ENCODE results near the gene S100A13. TPM values are rescaled to one million over a fixed set of nuclear protein-coding genes. Genes with fewer than 3 reads are reported as not detected.

The S100A13 gene
- total RNA-seq, 1 experiment from 2014 or later, result 350 TPM

DNA sequence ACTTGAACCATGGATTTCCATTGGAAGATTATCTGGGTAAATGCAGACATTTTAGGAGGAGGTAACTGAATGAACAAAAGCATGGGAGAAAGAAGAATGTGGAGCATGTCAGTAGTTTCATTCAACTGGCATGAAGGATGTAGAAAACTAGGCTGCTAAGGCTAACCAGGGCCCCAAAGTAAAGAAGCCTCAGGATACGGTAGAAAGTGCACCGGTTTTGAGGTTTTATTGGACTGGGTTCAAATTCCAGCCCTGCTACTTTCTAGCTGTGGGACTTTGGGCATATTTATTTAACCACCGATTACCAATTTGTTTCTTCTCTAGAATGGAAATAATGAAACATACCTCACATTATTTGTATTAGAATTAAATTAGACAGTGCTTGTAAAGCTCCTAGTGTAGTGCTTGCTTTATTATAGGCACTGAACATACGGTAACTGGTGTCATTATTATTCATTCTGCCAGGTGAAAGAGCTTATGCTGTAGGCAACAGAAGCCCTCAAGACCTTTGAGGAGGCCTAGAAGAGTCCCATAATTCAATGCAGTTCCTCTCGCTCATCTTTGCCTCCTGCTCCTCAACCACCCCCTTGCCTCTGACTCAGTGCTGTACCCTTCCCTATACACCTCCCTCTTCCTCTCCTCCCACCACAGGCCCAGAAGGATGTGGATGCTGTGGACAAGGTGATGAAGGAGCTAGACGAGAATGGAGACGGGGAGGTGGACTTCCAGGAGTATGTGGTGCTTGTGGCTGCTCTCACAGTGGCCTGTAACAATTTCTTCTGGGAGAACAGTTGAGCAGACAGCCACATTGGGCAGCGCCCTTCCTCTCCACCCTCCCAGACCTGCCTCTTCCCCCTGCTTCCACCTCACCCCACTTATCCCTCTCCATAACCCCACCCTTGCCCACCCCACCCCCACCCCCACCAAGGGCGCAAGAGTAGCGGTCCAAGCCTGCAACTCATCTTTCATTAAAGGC is 4.0 kb upstream of the S100A13 start:
- ChIA-PET POLR2A (ENCODE audit: unreplicated experiment) (no interaction called here), CTCF (no interaction called here)
- no peaks in the 10 kb centered on the region for H3K9me2 ChIP-seq (replicated peaks; ENCODE audit: low read length)
- intact Hi-C loops (cut with micrococcal nuclease), result no loop called here
- ATAC-seq, result no peak
- no peaks in the 10 kb centered on the region for H3F3A ChIP-seq (ENCODE audit: low read length, unreplicated experiment)
- no peak overlapping the region for H3K27ac ChIP-seq (ENCODE audit: low read length)
- no TSS peak for BruUV-seq (replicated peaks)
- H3K79me2 ChIP-seq (ENCODE audit: low read length), result peaks cover 37% of the 10 kb centered on the region
- H2AFZ ChIP-seq (ENCODE audit: low read length), result no peak overlapping the region
- TF ChIP-seq EZH2 (IDR thresholded peaks at IDR 0.05; ENCODE audit: low read length, unreplicated experiment) (no peak), EZH2phosphoT487 (IDR thresholded peaks at IDR 0.05; ENCODE audit: borderline replicate concordance, low read length) (no peak)
- TF ChIP-seq, protein P1, sequence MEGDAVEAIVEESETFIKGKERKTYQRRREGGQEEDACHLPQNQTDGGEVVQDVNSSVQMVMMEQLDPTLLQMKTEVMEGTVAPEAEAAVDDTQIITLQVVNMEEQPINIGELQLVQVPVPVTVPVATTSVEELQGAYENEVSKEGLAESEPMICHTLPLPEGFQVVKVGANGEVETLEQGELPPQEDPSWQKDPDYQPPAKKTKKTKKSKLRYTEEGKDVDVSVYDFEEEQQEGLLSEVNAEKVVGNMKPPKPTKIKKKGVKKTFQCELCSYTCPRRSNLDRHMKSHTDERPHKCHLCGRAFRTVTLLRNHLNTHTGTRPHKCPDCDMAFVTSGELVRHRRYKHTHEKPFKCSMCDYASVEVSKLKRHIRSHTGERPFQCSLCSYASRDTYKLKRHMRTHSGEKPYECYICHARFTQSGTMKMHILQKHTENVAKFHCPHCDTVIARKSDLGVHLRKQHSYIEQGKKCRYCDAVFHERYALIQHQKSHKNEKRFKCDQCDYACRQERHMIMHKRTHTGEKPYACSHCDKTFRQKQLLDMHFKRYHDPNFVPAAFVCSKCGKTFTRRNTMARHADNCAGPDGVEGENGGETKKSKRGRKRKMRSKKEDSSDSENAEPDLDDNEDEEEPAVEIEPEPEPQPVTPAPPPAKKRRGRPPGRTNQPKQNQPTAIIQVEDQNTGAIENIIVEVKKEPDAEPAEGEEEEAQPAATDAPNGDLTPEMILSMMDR (conservative IDR thresholded peaks at IDR 0.05; ENCODE audit: low read depth, low read length), result no peak
- no peak overlapping the region for H3K9ac ChIP-seq (ENCODE audit: low read length)
- no peak overlapping the region for H3K4me2 ChIP-seq (ENCODE audit: low read length)
- no peak for DNase-seq
- H3K9me3 ChIP-seq (ENCODE audit: low read length), result no peaks in the 10 kb centered on the region
- H3K4me1 ChIP-seq (ENCODE audit: insufficient read depth, low read length), result peaks cover 27% of the 10 kb centered on the region
- no peaks in the 10 kb centered on the region for H3K27me3 ChIP-seq (ENCODE audit: low read length)
- peaks cover 10% of the 10 kb centered on the region; the same call in 1 of the 2 replicates for H4K20me1 ChIP-seq (ENCODE audit: low read length)
- H3K4me3 ChIP-seq (ENCODE audit: low read length), result no peak overlapping the region
- peaks cover 2% of the 10 kb centered on the region for H3K36me3 ChIP-seq (ENCODE audit: low read depth, low read length)

DNA sequence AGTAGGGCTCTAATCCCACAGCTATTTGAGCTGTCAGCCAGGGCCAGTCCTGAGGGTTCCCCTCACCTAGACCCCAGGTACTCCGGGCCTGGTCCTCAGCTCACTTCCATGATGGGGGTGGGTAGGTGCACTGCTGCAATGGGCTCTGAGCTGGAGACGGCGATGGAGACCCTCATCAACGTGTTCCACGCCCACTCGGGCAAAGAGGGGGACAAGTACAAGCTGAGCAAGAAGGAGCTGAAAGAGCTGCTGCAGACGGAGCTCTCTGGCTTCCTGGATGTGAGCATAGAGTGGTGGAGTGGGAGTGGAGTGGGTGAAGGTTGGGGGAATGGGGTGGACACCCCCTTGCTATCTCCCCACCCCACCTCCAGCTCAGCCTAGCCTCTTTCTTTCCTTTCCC is 3.1 kb upstream of the S100A13 start:
- BruUV-seq (replicated peaks), result no TSS peak
- ChIA-PET POLR2A (ENCODE audit: unreplicated experiment) (no interaction called here), CTCF (no interaction called here)
- Histone ChIP-seq H3K27me3 (ENCODE audit: low read length) (no peaks in the 10 kb centered on the region), H3K4me1 (ENCODE audit: insufficient read depth, low read length) (peaks cover 29% of the 10 kb centered on the region), H3K4me2 (ENCODE audit: low read length) (no peak overlapping the region), H3K9ac (ENCODE audit: low read length) (no peak overlapping the region), H3K79me2 (ENCODE audit: low read length) (peaks cover 37% of the 10 kb centered on the region), H3K9me2 (replicated peaks; ENCODE audit: low read length) (no peaks in the 10 kb centered on the region), H3F3A (ENCODE audit: low read length, unreplicated experiment) (no peaks in the 10 kb centered on the region), H2AFZ (ENCODE audit: low read length) (no peak overlapping the region), H3K27ac (ENCODE audit: low read length) (no peak overlapping the region), H3K9me3 (ENCODE audit: low read length) (no peaks in the 10 kb centered on the region), H3K4me3 (ENCODE audit: low read length) (no peak overlapping the region), H4K20me1 (ENCODE audit: low read length) (0 out of 2 replicates have a peak, but pooled peaks cover under 1% of the 10 kb centered on the region), H3K36me3 (ENCODE audit: low read depth, low read length) (peaks cover 3% of the 10 kb centered on the region; the same call in 1 of the 2 replicates)
- TF ChIP-seq, protein P1 (conservative IDR thresholded peaks at IDR 0.05; ENCODE audit: low read depth, low read length), result no peak
- DNase-seq (no peak), ATAC-seq (no peak)
- intact Hi-C loops (cut with micrococcal nuclease), result no loop called here

DNA sequence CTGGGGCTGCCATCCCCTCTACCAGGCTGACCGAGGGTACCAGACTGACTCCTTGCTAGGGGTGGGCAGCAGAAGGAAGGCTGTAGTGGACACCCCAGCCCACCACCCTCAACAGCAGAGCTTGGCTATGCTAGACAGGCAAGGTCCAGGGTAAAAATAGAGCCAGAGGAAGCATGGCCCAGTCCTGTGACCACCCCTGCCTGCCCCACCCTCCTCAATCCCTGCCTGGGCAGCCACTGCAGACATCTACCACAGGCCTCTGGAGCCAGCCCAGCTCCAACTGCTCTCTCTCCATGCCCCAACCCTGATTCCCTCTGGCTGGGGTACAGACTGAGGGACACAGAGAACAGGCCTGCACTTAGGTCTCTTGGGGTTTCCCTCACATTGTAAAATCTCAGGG is 2.7 kb upstream of the S100A13 start:
- no peak overlapping the region for H3K9ac ChIP-seq (ENCODE audit: low read length)
- intact Hi-C loops (cut with micrococcal nuclease), result no loop called here
- peaks cover 37% of the 10 kb centered on the region for H3K79me2 ChIP-seq (ENCODE audit: low read length)
- TF ChIP-seq EZH2phosphoT487 (IDR thresholded peaks at IDR 0.05; ENCODE audit: borderline replicate concordance, low read length), result no peak
- no peak for TF ChIP-seq EZH2 (IDR thresholded peaks at IDR 0.05; ENCODE audit: low read length, unreplicated experiment)
- TF ChIP-seq, protein P1 (conservative IDR thresholded peaks at IDR 0.05; ENCODE audit: low read depth, low read length), result no peak
- no peaks in the 10 kb centered on the region for H3K27me3 ChIP-seq (ENCODE audit: low read length)
- DNase-seq (no peak), ATAC-seq (no peak)
- H3K9me2 ChIP-seq (replicated peaks; ENCODE audit: low read length), result no peaks in the 10 kb centered on the region
- H3K36me3 ChIP-seq (ENCODE audit: low read depth, low read length), result peaks cover 7% of the 10 kb centered on the region; the same call in 1 of the 2 replicates
- peaks cover 33% of the 10 kb centered on the region for H3K4me1 ChIP-seq (ENCODE audit: insufficient read depth, low read length)
- ChIA-PET CTCF (no interaction called here), POLR2A (ENCODE audit: unreplicated experiment) (no interaction called here)
- H3K9me3 ChIP-seq (ENCODE audit: low read length), result no peaks in the 10 kb centered on the region
- H2AFZ ChIP-seq (ENCODE audit: low read length), result no peak overlapping the region
- no TSS peak for BruUV-seq (replicated peaks)
- H3K27ac ChIP-seq (ENCODE audit: low read length), result no peak overlapping the region
- H3F3A ChIP-seq (ENCODE audit: low read length, unreplicated experiment), result no peaks in the 10 kb centered on the region
- H3K4me3 ChIP-seq (ENCODE audit: low read length), result no peak overlapping the region
- no peak overlapping the region for H3K4me2 ChIP-seq (ENCODE audit: low read length)
- H4K20me1 ChIP-seq (ENCODE audit: low read length), result no peaks in the 10 kb centered on the region

All from PC-3 (cell line).